BLaER1 (cell line): ENCODE measurements around the gene FGD4.

ENCODE experiments used
- H3K27ac ChIP-seq: shearing (Covaris generic); formaldehyde crosslinking; 2 replicates; pipeline ENCODE4 v1.8.1; 2022
- H3K27me3 ChIP-seq: shearing (Covaris generic); formaldehyde crosslinking; 2 replicates; pipeline ENCODE4 v1.8.1; 2022
- H3K36me3 ChIP-seq: shearing (Covaris generic); formaldehyde crosslinking; 2 replicates; pipeline ENCODE4 v1.8.1; 2022
- H3K4me1 ChIP-seq: shearing (Covaris generic); formaldehyde crosslinking; 2 replicates; pipeline ENCODE4 v1.8.1; 2022
- H3K4me2 ChIP-seq: shearing (Covaris generic); formaldehyde crosslinking; 2 replicates; pipeline ENCODE4 v1.8.1; 2022
- H3K4me3 ChIP-seq: shearing (Covaris generic); formaldehyde crosslinking; 2 replicates; pipeline ENCODE4 v1.8.1; 2022
- H3K9ac ChIP-seq: shearing (Covaris generic); formaldehyde crosslinking; 2 replicates; pipeline ENCODE4 v1.8.1; 2022
- H3K9me3 ChIP-seq: shearing (Covaris generic); formaldehyde crosslinking; 2 replicates; pipeline ENCODE4 v1.8.1; 2022
- H4K20me1 ChIP-seq: shearing (Covaris generic); formaldehyde crosslinking; 2 replicates; pipeline ENCODE4 v1.8.1; 2022
- Cebpa-rat ChIP-seq: shearing (Covaris generic); IDR thresholded peaks from 2 replicates; pipeline ENCODE4 v1.8.1; 2022

Gene FGD4

GRCh38 chr12:32450768-32451167 is 51.4 kb downstream of the FGD4 start:
- H3K27me3 ChIP-seq, result no peaks in the 10 kb centered on the region
- no peak overlapping the region for H3K4me3 ChIP-seq
- peaks cover 10% of the 10 kb centered on the region for H3K4me1 ChIP-seq
- TF ChIP-seq Cebpa-rat, result no peak
- H3K9ac ChIP-seq, result no peak overlapping the region
- H3K9me3 ChIP-seq, result no peaks in the 10 kb centered on the region
- no peaks in the 10 kb centered on the region for H4K20me1 ChIP-seq
- no peaks in the 10 kb centered on the region for H3K36me3 ChIP-seq
- no peak overlapping the region for H3K27ac ChIP-seq
- H3K4me2 ChIP-seq, result no peak overlapping the region

- H3K4me1 ChIP-seq, result peaks cover 11% of the 10 kb centered on the region
- TF ChIP-seq Cebpa-rat, result no peak
- H3K4me2 ChIP-seq, result no peak overlapping the region
- no peaks in the 10 kb centered on the region for H4K20me1 ChIP-seq
- H3K4me3 ChIP-seq, result no peak overlapping the region
- no peak overlapping the region for H3K27ac ChIP-seq
- no peaks in the 10 kb centered on the region for H3K36me3 ChIP-seq
- no peaks in the 10 kb centered on the region for H3K9me3 ChIP-seq
- H3K27me3 ChIP-seq, result no peaks in the 10 kb centered on the region
- no peak overlapping the region for H3K9ac ChIP-seq
Observed at GRCh38 chr12:32451816-32452215, 52.5 kb downstream of the FGD4 start.

GRCh38 chr12:32454075-32454474 is 54.7 kb downstream of the FGD4 start:
- Histone ChIP-seq H3K4me1 (peaks cover 28% of the 10 kb centered on the region), H4K20me1 (no peaks in the 10 kb centered on the region), H3K27me3 (no peaks in the 10 kb centered on the region), H3K9ac (no peak overlapping the region), H3K9me3 (no peaks in the 10 kb centered on the region), H3K36me3 (no peaks in the 10 kb centered on the region), H3K27ac (no peak overlapping the region), H3K4me2 (no peak overlapping the region), H3K4me3 (no peak overlapping the region)
- no peak for TF ChIP-seq Cebpa-rat

- Histone ChIP-seq H3K4me2 (no peak overlapping the region), H3K9me3 (no peaks in the 10 kb centered on the region), H3K27me3 (no peaks in the 10 kb centered on the region), H4K20me1 (no peaks in the 10 kb centered on the region), H3K4me3 (no peak overlapping the region), H3K36me3 (no peaks in the 10 kb centered on the region), H3K9ac (no peak overlapping the region), H3K27ac (no peak overlapping the region), H3K4me1 (peaks cover 28% of the 10 kb centered on the region)
- no peak for TF ChIP-seq Cebpa-rat
Observed at GRCh38 chr12:32454866-32455265, 55.5 kb downstream of the FGD4 start.

GRCh38 chr12:32455607-32456071 is 56.3 kb downstream of the FGD4 start:
- Histone ChIP-seq H3K4me3 (peak overlapping the region; percentile 28; the same call in 1 of the 2 replicates), H4K20me1 (no peaks in the 10 kb centered on the region), H3K9me3 (no peaks in the 10 kb centered on the region), H3K4me2 (peak overlapping the region; percentile 69), H3K27me3 (no peaks in the 10 kb centered on the region), H3K27ac (no peak overlapping the region), H3K4me1 (peaks cover 28% of the 10 kb centered on the region), H3K9ac (no peak overlapping the region), H3K36me3 (no peaks in the 10 kb centered on the region)
- no peak for TF ChIP-seq Cebpa-rat

- Histone ChIP-seq H3K27ac (no peak overlapping the region), H3K9ac (no peak overlapping the region), H3K36me3 (no peaks in the 10 kb centered on the region), H3K9me3 (no peaks in the 10 kb centered on the region), H3K4me2 (peak overlapping the region; percentile 41), H3K4me1 (peaks cover 33% of the 10 kb centered on the region), H3K27me3 (no peaks in the 10 kb centered on the region), H3K4me3 (no peak overlapping the region), H4K20me1 (no peaks in the 10 kb centered on the region)
- no peak for TF ChIP-seq Cebpa-rat
Observed at GRCh38 chr12:32457251-32458025, 58.1 kb downstream of the FGD4 start.

- H3K27me3 ChIP-seq, result no peaks in the 10 kb centered on the region
- H4K20me1 ChIP-seq, result no peaks in the 10 kb centered on the region
- H3K27ac ChIP-seq, result no peak overlapping the region
- 0 out of 2 replicates have a peak, but pooled peaks cover 2% of the 10 kb centered on the region for H3K9me3 ChIP-seq
- H3K4me1 ChIP-seq, result peaks cover 33% of the 10 kb centered on the region
- no peak overlapping the region for H3K9ac ChIP-seq
- H3K36me3 ChIP-seq, result no peaks in the 10 kb centered on the region
- TF ChIP-seq Cebpa-rat, result no peak
- H3K4me3 ChIP-seq, result no peak overlapping the region
- H3K4me2 ChIP-seq, result no peak overlapping the region
Observed at GRCh38 chr12:32460638-32461037, 61.3 kb downstream of the FGD4 start.

GRCh38 chr12:32462908-32463307 is 63.5 kb downstream of the FGD4 start:
- no peak overlapping the region for H3K27ac ChIP-seq
- no peaks in the 10 kb centered on the region for H3K27me3 ChIP-seq
- no peak for TF ChIP-seq Cebpa-rat
- H3K4me1 ChIP-seq, result peaks cover 26% of the 10 kb centered on the region
- H3K36me3 ChIP-seq, result no peaks in the 10 kb centered on the region
- H3K4me2 ChIP-seq, result no peak overlapping the region
- H3K4me3 ChIP-seq, result no peak overlapping the region
- peaks cover 11% of the 10 kb centered on the region; the same call in 1 of the 2 replicates for H3K9me3 ChIP-seq
- H3K9ac ChIP-seq, result no peak overlapping the region
- no peaks in the 10 kb centered on the region for H4K20me1 ChIP-seq

GRCh38 chr12:32466187-32466586 is 66.8 kb downstream of the FGD4 start:
- Histone ChIP-seq H3K9ac (no peak overlapping the region), H4K20me1 (no peaks in the 10 kb centered on the region), H3K9me3 (peaks cover 11% of the 10 kb centered on the region; the same call in 1 of the 2 replicates), H3K4me1 (peaks cover 33% of the 10 kb centered on the region), H3K4me2 (no peak overlapping the region), H3K36me3 (no peaks in the 10 kb centered on the region), H3K27ac (no peak overlapping the region), H3K27me3 (no peaks in the 10 kb centered on the region), H3K4me3 (no peak overlapping the region)
- no peak for TF ChIP-seq Cebpa-rat

- H3K9ac ChIP-seq, result no peak overlapping the region
- H3K4me3 ChIP-seq, result no peak overlapping the region
- H3K4me1 ChIP-seq, result peaks cover 28% of the 10 kb centered on the region
- no peaks in the 10 kb centered on the region for H3K36me3 ChIP-seq
- H4K20me1 ChIP-seq, result no peaks in the 10 kb centered on the region
- TF ChIP-seq Cebpa-rat, result no peak
- H3K27me3 ChIP-seq, result no peaks in the 10 kb centered on the region
- H3K4me2 ChIP-seq, result peak overlapping the region; percentile 80
- H3K9me3 ChIP-seq, result peaks cover 16% of the 10 kb centered on the region; the same call in 1 of the 2 replicates
- H3K27ac ChIP-seq, result peak overlapping the region; percentile 79
Observed at GRCh38 chr12:32466986-32467711, 67.8 kb downstream of the FGD4 start.
